GM08714 (cell line): ENCODE results near the gene OPRL1.

Source experiments
- H3K4me3 ChIP-seq: fragments of 200-500 bp; sonication (Bioruptor generic); 2 replicates; pipeline ENCODE4 v1.5.1; 2014; ENCODE audit warnings: mild to moderate bottlenecking, low read length, inconsistent platforms
- ZNF274 ChIP-seq: IDR thresholded peaks from 2 replicates; pipeline ENCODE4 v1.6.1; 2012; ENCODE audit warnings: mild to moderate bottlenecking, low read depth, low read length

The OPRL1 gene

DNA sequence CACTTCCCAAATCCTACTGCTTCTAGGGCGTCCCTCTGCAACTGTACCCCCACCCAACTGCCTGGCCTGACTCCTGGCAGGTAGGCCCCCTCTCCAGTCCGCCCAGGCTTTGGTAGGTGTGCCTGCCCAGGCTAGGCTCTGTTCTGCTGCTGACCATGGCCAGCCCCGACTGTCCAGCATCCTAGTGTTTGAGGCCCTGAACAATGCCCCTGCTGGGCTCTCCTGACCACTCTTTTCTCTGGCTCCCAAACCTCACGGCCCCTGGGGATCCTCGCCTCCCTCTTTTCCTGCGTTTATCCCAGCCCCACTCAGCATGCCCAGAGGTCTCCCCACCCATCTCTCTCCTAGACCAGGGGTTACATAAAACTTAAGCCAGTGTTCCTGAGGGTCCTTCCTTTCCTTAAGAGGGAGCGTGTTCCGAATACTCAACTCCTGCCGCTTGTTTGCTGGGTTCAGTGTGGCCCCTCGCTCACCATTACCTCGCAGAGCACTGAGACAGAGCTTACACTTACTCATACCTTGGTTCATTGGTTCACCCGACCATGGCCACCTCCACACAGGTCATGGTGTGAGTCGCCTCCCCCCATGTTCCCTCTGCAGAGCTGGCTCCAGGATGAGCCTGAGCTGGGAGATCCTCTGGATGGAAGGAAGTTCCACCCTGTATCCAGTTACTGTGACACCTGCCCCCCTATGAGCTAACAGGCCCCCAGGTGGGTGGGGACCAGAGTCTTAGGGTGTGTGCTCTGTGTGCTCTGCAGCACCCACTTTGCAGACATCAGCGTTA, 63.3 kb downstream of the OPRL1 start:
- TF ChIP-seq ZNF274 = no peak
- no peak overlapping the region for H3K4me3 ChIP-seq

GRCh38 chr20:64144144-64144912, 64.4 kb downstream of the OPRL1 start:
- TF ChIP-seq ZNF274 = no peak
- H3K4me3 ChIP-seq = no peak overlapping the region

DNA sequence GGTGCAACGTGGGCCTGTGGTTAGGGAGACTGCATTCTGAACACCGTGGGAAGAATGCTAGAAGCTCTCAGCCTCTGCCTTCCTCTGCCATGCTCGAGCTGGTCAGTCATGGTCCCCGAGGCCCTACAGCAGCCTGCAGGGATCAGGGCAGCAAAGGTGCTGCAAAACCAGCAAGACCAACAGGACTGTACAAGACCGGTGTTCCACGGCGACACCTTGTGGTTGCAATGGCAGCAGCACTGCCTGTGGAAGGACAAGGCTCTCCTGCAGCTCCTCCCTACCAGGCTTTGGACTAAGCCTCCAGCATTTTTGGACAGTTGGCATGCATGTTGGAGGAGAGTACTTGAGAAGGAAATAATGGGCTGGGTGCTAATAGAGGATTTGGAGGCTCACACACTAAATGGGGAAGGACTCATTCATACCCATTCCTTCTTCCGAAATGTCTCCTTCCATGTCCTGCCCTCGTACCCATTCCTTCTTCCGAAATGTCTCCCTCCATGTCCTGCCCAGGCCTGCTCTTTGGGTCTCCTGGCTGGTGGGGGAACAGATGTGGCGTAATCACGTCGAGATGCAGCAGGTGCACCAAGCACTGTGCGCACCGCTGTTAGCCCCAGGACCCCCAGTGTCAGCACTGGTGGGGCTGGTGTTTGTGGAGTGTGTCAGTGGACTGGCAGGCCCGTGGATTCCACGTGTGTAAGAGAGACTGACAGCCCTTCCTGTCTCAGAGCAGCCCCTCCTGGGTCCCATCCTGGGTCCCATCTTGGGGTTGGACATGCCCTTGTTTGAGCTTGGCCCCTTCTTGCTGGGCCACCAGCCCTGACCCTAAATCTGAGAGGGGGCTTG, 65.8 kb downstream of the OPRL1 start:
- H3K4me3 ChIP-seq = no peak overlapping the region
- TF ChIP-seq ZNF274 = no peak

DNA sequence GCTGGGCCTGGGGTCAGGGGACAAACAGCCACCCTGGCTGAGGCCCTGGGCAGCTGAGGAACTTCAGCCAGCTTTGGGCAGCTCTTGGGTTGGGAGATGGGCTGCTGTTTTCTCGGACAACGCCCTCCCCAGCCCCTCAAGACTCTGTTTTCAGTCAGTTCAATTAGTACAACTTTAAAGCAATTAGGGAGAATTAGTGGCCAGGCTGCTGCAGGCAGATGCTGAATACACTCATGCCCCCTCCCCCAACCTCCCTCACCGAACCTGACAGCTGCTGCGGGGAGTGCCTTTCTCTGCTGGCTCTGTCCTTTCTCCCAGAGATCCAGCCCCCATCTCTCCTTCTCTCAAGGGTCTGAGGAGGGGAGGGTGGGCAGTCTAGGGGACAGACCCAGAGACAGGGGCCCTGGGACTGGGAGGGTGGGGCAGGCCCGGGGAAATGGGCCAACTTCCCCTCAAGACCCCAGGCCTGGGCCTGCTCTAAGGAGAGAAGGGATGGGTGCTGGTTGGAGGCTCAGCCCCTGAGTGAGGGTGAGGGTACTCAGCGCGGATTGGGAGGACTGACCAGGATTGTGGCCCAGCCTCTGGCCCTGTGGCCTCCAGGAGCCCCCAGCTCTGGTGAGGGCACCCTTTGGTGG, 66.5 kb downstream of the OPRL1 start:
- H3K4me3 ChIP-seq = no peak overlapping the region
- TF ChIP-seq ZNF274 = no peak

GRCh38 chr20:64146936-64147477, 67.1 kb downstream of the OPRL1 start:
- no peak overlapping the region for H3K4me3 ChIP-seq
- TF ChIP-seq ZNF274 = no peak

DNA sequence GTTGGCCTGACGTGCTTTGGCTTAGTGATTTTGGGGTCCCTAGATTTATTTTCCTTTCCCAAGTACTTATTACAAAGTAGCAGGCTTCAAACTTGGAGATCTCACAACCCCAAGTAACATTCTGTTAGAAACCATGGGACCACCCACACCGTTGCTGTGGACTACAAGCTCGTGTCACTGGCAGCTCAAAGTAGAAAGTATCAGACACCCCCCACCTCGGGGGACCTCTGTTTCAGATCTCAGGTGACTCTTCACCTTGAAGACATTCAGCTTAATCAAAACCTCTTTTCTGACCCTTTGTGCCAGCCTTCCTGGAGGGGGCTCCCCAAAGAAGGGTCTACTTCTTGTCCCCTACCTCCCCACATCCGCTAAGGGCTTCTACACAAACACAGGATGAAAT, 68.7 kb downstream of the OPRL1 start:
- H3K4me3 ChIP-seq = no peak overlapping the region
- TF ChIP-seq ZNF274 = no peak

DNA sequence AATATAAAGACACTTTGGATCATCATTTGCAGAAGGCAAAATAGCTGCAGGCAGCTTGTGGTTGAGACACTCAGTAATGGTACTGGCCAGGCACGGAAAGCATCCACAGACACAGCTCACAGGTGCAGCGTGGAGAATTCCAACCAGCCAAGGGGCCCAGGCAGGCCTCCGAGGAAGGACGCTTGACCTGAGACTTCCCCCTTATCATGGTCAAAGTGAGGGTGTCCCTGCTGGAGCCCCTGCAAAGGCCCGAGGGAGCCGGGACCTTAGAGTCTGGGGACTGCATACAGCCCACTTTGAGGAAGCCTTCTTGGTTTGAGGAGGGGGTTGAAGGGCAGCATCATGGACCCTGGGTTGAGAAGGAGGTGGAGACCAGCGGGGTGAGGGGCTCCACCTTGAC, 69.3 kb downstream of the OPRL1 start:
- no peak overlapping the region for H3K4me3 ChIP-seq
- TF ChIP-seq ZNF274 = no peak

GRCh38 chr20:64149809-64150560, 70.1 kb downstream of the OPRL1 start:
- H3K4me3 ChIP-seq = no peak overlapping the region
- no peak for TF ChIP-seq ZNF274
